GM18498 (cell line): Measurements from ENCODE around the gene HPS1.

Experiments
- ATAC-seq: cut with Tn5 transposase; IDR thresholded peaks from one replicate; pipeline ENCODE4 v1.9.1; 2021; ENCODE audit warnings: mild to moderate bottlenecking, moderate library complexity; ENCODE audit not compliant: unreplicated experiment

Gene HPS1

GRCh38 chr10:98433881-98434732, 12.6 kb downstream of the HPS1 start:
- no peak for ATAC-seq

GRCh38 chr10:98433371-98433770, 13.4 kb downstream of the HPS1 start:
- ATAC-seq, result no peak

GRCh38 chr10:98432330-98432729, 14.4 kb downstream of the HPS1 start:
- no peak for ATAC-seq

- no peak for ATAC-seq
Observed at GRCh38 chr10:98431016-98431415, 15.7 kb downstream of the HPS1 start.

GRCh38 chr10:98430427-98430826, 16.3 kb downstream of the HPS1 start:
- no peak for ATAC-seq

- no peak for ATAC-seq
Observed at GRCh38 chr10:98429320-98430072, 17.2 kb downstream of the HPS1 start.

- ATAC-seq, result no peak
Observed at GRCh38 chr10:98427011-98427515, 19.7 kb downstream of the HPS1 start.

- peak; percentile 66 for ATAC-seq
Observed at GRCh38 chr10:98425511-98426352, 21.0 kb downstream of the HPS1 start.

GRCh38 chr10:98424295-98425254, 22.2 kb downstream of the HPS1 start:
- no peak for ATAC-seq

GRCh38 chr10:98423691-98424120, 23.0 kb downstream of the HPS1 start:
- no peak for ATAC-seq

GRCh38 chr10:98422182-98422581, 24.6 kb downstream of the HPS1 start:
- ATAC-seq, result no peak

GRCh38 chr10:98420786-98421185, 25.9 kb downstream of the HPS1 start:
- no peak for ATAC-seq

- no peak for ATAC-seq
Observed at GRCh38 chr10:98419469-98420261, 27.1 kb downstream of the HPS1 start.

GRCh38 chr10:98418665-98419468, 27.9 kb downstream of the HPS1 start:
- ATAC-seq, result no peak

- ATAC-seq, result no peak
Observed at GRCh38 chr10:98417973-98418664, 28.6 kb downstream of the HPS1 start.

GRCh38 chr10:98417481-98417959, 29.2 kb downstream of the HPS1 start:
- ATAC-seq, result no peak

GRCh38 chr10:98416606-98417388, 29.9 kb downstream of the HPS1 start:
- no peak for ATAC-seq
